Thoracic aorta (tissue), 2 donors: ENCODE results near the gene TNNT3. TPM values are rescaled to one million over a fixed set of nuclear protein-coding genes. Genes with fewer than 3 reads are reported as not detected.

Experiments used
- ATAC-seq: fragments of 150-250 bp; one replicate; pipeline ENCODE4 v1.8.0; 2017; ENCODE audit warnings: low read depth; ENCODE audit not compliant: insufficient number of reproducible peaks, low FRiP score
- DNase-seq: peaks from one replicate; pipeline ENCODE4 v3.0.0-alpha.2; 2020; ENCODE audit warnings: low spot score
- H3K27ac ChIP-seq, 2 donors: fragments of 200-600 bp; sonication (generic); 1 replicate in 1 of 2; 2 replicates in 1 of 2; pipeline ENCODE4 v1.5.1; 2016; ENCODE audit warnings: mild to moderate bottlenecking in 2 of 2, moderate library complexity in 2 of 2
- H3K27me3 ChIP-seq: fragments of 200-600 bp; sonication (generic); replicated peaks from 2 replicates; pipeline ENCODE4 v1.6.0; 2016; ENCODE audit warnings: mild to moderate bottlenecking; ENCODE audit not compliant: insufficient read depth
- H3K36me3 ChIP-seq: fragments of 200-600 bp; sonication (generic); one replicate; pipeline ENCODE4 v1.5.1; 2016
- H3K4me1 ChIP-seq, 2 donors: fragments of 200-600 bp; sonication (generic); 1 replicate in 1 of 2; 2 replicates in 1 of 2; pipeline versions ENCODE4 v1.5.1 to v1.6.0; 2016; ENCODE audit warnings: low read depth in 2 of 2, mild to moderate bottlenecking in 1 of 2; ENCODE audit not compliant: control insufficient read depth in 1 of 2
- H3K4me3 ChIP-seq: fragments of 200-600 bp; sonication (generic); 2 replicates; pipeline ENCODE4 v1.5.1; 2016; ENCODE audit warnings: mild to moderate bottlenecking
- H3K9me3 ChIP-seq: fragments of 200-600 bp; sonication (generic); 2 replicates; pipeline ENCODE4 v1.5.1; 2016
- CTCF ChIP-seq: fragments of 200-600 bp; sonication (generic); IDR thresholded peaks from one replicate; pipeline ENCODE4 v1.5.1; 2019; ENCODE audit warnings: antibody characterized with exemption
- total RNA-seq, 2 donors: library from RNA; depleted of rRNA; stranded (reverse); fragments of >200 nt; gene quantifications; one replicate each; pipeline versions ENCODE4 v1.1.0 to v1.2.3, GENCODE V29; 2016

The TNNT3 gene
- total RNA-seq, 2 donors from 2014 or later: 8.3 to 9.7 TPM

GRCh38 chr11:1952806-1953482, 33.4 kb downstream of the TNNT3 start:
- no peak for ATAC-seq
- Histone ChIP-seq H3K4me3 (no peak overlapping the region), H3K27me3 (no peaks in the 10 kb centered on the region), H3K27ac (no peak overlapping the region), H3K9me3 (no peaks in the 10 kb centered on the region), H3K36me3 (no peaks in the 10 kb centered on the region), H3K4me1 (no peaks in the 10 kb centered on the region)
- DNase-seq: no peak
- TF ChIP-seq CTCF: no peak

GRCh38 chr11:1953489-1954266, 34.2 kb downstream of the TNNT3 start:
- H3K27me3 ChIP-seq: no peaks in the 10 kb centered on the region
- no peak overlapping the region for H3K27ac ChIP-seq
- no peaks in the 10 kb centered on the region for H3K36me3 ChIP-seq
- H3K9me3 ChIP-seq: no peaks in the 10 kb centered on the region
- ATAC-seq (no peak), DNase-seq (no peak)
- H3K4me3 ChIP-seq: no peak overlapping the region
- H3K4me1 ChIP-seq: no peaks in the 10 kb centered on the region
- TF ChIP-seq CTCF: no peak

DNA sequence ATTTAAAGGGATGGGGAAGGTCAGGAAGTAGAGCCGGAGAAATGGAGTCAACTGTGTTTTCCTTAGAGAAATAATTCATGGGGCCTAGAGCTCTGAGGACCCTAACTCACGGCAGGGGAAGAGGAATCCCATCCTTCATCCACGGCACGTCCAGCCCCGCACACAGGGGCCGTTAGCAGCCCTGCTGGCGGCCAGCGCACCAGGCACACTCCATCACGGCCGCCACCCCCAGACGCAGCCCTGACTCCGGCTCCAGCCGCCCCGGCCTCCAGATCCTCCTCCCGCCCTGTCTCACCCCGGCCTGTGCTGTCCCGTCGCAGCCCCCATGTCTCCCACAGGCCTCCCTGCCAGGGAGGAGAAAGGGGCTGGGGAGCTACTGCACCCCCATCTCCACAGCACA, 38.9 kb downstream of the TNNT3 start:
- ATAC-seq (no peak), DNase-seq (no peak)
- Histone ChIP-seq H3K4me1 (no peaks in the 10 kb centered on the region), H3K27me3 (no peaks in the 10 kb centered on the region), H3K27ac (no peak overlapping the region), H3K36me3 (no peaks in the 10 kb centered on the region), H3K9me3 (no peaks in the 10 kb centered on the region), H3K4me3 (no peak overlapping the region)
- TF ChIP-seq CTCF: no peak

- TF ChIP-seq CTCF: no peak
- ATAC-seq: no peak
- DNase-seq: no peak
- H3K36me3 ChIP-seq: no peaks in the 10 kb centered on the region
- no peak overlapping the region for H3K27ac ChIP-seq
- H3K9me3 ChIP-seq: no peaks in the 10 kb centered on the region
- no peaks in the 10 kb centered on the region for H3K27me3 ChIP-seq
- no peaks in the 10 kb centered on the region for H3K4me1 ChIP-seq
- H3K4me3 ChIP-seq: no peak overlapping the region
Measured at GRCh38 chr11:1959786-1960185, 40.3 kb downstream of the TNNT3 start.

GRCh38 chr11:1963864-1964263, 44.4 kb downstream of the TNNT3 start:
- Histone ChIP-seq H3K27ac (no peak overlapping the region), H3K36me3 (no peaks in the 10 kb centered on the region), H3K4me3 (no peak overlapping the region), H3K27me3 (no peaks in the 10 kb centered on the region), H3K4me1 (no peaks in the 10 kb centered on the region), H3K9me3 (no peaks in the 10 kb centered on the region)
- TF ChIP-seq CTCF: no peak
- no peak for ATAC-seq
- DNase-seq: no peak
